ENCODE results near the gene ULK4.

ULK4 gene

GRCh38 chr3:41267975-41268640 lies 693.8 kb downstream of the ULK4 start:
- TF ChIP-seq, protein P1, sequence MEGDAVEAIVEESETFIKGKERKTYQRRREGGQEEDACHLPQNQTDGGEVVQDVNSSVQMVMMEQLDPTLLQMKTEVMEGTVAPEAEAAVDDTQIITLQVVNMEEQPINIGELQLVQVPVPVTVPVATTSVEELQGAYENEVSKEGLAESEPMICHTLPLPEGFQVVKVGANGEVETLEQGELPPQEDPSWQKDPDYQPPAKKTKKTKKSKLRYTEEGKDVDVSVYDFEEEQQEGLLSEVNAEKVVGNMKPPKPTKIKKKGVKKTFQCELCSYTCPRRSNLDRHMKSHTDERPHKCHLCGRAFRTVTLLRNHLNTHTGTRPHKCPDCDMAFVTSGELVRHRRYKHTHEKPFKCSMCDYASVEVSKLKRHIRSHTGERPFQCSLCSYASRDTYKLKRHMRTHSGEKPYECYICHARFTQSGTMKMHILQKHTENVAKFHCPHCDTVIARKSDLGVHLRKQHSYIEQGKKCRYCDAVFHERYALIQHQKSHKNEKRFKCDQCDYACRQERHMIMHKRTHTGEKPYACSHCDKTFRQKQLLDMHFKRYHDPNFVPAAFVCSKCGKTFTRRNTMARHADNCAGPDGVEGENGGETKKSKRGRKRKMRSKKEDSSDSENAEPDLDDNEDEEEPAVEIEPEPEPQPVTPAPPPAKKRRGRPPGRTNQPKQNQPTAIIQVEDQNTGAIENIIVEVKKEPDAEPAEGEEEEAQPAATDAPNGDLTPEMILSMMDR (IDR thresholded peaks at IDR 0.05; ENCODE audit: control insufficient read depth, extremely low read depth, insufficient read depth) = no peak
- DNase-seq (ENCODE audit: low read depth) = no peak
- no peak overlapping the region for H3K4me3 ChIP-seq (ENCODE audit: low read depth, low read length)

GRCh38 chr3:41265823-41266273 lies 696.1 kb downstream of the ULK4 start:
- TF ChIP-seq, protein P1 (IDR thresholded peaks at IDR 0.05; ENCODE audit: control insufficient read depth, extremely low read depth, insufficient read depth) = no peak
- no peak overlapping the region for H3K4me3 ChIP-seq (ENCODE audit: low read depth, low read length)
- no peak for DNase-seq (ENCODE audit: low read depth)

DNA sequence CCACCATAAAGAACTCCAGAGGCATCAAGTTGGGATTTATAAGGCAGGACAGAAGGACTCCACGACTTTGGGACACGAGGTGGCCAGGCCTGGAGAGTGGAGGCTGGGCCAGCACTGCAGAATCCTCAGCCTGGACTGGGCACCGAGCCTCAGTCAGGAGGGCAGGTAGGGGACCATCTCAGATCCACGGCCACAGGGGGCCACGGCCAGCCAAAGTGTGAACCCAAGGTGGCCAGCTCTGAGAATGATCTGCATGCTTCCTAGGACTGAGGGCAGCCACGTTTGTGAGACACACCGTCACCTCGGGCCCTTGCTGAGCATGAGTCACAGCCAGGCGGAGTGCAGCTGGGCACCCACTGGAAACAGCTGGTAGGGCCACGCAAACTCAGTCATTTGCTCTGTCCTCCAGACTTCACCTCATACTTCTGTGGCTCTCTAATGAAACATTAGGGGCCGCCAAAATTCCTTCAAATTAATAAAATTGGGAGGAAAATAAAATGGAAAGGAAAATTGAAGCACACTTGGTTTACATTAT lies 696.8 kb downstream of the ULK4 start:
- no peak overlapping the region for H3K4me3 ChIP-seq (ENCODE audit: low read depth, low read length)
- DNase-seq (ENCODE audit: low read depth) = no peak
- TF ChIP-seq, protein P1 (IDR thresholded peaks at IDR 0.05; ENCODE audit: control insufficient read depth, extremely low read depth, insufficient read depth) = no peak

DNA sequence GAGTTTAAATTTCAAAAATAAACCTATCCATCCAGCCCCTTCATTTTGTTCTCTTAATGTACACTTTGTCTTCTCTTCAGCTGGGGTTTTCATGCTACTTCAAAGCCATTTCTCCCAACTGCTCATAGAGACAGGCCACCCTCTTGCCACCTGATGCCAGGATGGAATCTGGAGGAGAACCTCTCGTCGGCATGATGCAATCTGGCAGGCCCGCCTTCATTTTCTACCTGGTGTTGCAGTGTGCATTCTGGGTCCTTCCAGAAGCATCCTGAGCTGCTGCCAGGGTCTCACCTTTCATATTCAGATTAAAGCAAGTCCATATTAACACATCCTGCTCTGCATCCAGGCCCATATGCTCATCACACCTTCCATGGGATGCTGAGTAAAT lies 701.8 kb downstream of the ULK4 start:
- H3K4me3 ChIP-seq (ENCODE audit: low read depth, low read length) = no peak overlapping the region
- TF ChIP-seq, protein P1 (IDR thresholded peaks at IDR 0.05; ENCODE audit: control insufficient read depth, extremely low read depth, insufficient read depth) = no peak
- DNase-seq (ENCODE audit: low read depth) = no peak

GRCh38 chr3:41259449-41260062 lies 702.3 kb downstream of the ULK4 start:
- no peak for DNase-seq (ENCODE audit: low read depth)
- H3K4me3 ChIP-seq (ENCODE audit: low read depth, low read length) = no peak overlapping the region
- TF ChIP-seq, protein P1 (IDR thresholded peaks at IDR 0.05; ENCODE audit: control insufficient read depth, extremely low read depth, insufficient read depth) = no peak

DNA sequence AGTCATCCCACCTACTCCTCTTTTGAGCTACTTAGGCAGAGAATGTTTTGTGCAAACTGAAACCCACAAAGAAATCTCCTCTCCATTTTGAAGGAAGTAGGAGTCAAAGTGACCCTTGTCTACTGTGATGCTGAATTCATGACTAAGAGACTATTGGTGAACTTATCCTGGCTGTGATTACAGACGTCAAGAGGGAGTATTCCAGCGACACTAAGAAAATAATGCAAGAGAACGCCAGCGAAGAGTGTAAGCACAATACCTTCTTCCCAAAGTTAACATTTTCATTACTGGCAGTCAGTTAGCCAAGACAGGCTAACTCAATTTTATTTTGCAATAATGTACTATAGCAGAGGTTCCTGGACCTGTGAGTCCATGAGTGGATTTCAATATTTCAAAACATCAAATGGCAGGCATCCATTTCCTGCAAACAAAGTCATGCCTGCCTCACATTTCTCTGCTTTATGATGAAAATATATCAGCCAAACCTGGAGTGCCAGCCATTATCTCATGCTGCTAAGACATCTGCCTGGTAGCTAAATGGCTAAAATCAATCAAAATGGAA lies 703.6 kb downstream of the ULK4 start:
- H3K4me3 ChIP-seq (ENCODE audit: low read depth, low read length) = no peak overlapping the region
- TF ChIP-seq, protein P1 (IDR thresholded peaks at IDR 0.05; ENCODE audit: control insufficient read depth, extremely low read depth, insufficient read depth) = no peak
- no peak for DNase-seq (ENCODE audit: low read depth)

All from LNCaP clone FGC (cell line).